ENCODE results near the gene PPM1A. TPM values are rescaled to one million over a fixed set of nuclear protein-coding genes. Genes with fewer than 3 reads are reported as not detected.

PPM1A gene
- total and polyA plus RNA-seq, 7 experiments from 2014 or later, result 15.7 to 71.4 (median 43.0) TPM

GRCh38 chr14:60329274-60329673, 80.3 kb downstream of the PPM1A start:
- H3K36me3 ChIP-seq (ENCODE audit: control insufficient read depth in 2 of 3, insufficient read depth in 3 of 3, low read length in 3 of 3), result no peaks in the 10 kb centered on the region
- intact Hi-C loops (cut with micrococcal nuclease), result no loop called here
- ChIA-PET CTCF (no interaction called here), POLR2A (interaction anchor here (0.6 kb wide), 1 partner anchor 80 kb away, joined by 3 read pairs; the partner anchor contains the start of gene PPM1A)
- H3K36me3 Mint-ChIP-seq, result peaks cover 0 to 2% (median 0%) of the 10 kb centered on the region in 5 donors
- H3K4me1 Mint-ChIP-seq, result peaks cover 12 to 46% (median 29%) of the 10 kb centered on the region in 7 donors
- H3K27ac Mint-ChIP-seq, result no peak overlapping the region
- H3K27me3 ChIP-seq (ENCODE audit: control insufficient read depth in 2 of 2, insufficient read depth in 2 of 2, low read length in 2 of 2), result no peaks in the 10 kb centered on the region
- H3K27ac ChIP-seq (ENCODE audit: low read depth, low read length), result no peak overlapping the region
- DNase-seq, result no peak
- peaks cover 0 to 4% (median 0%) of the 10 kb centered on the region in 11 donors for H3K9me3 Mint-ChIP-seq
- no peak overlapping the region for H3K4me3 ChIP-seq (ENCODE audit: low read length)
- H3K9me3 ChIP-seq (ENCODE audit: control insufficient read depth in 2 of 3, low read length in 3 of 3), result no peaks in the 10 kb centered on the region
- H3K4me3 Mint-ChIP-seq, result peak overlapping the region in 3 of 10 donors; percentile 4 to 53 (median 23)
- H3K27me3 Mint-ChIP-seq, result peaks cover 8 to 43% (median 28%) of the 10 kb centered on the region in 5 donors
- no peak for ATAC-seq
- H3K4me1 ChIP-seq (ENCODE audit: control insufficient read depth in 2 of 2, insufficient read depth in 2 of 2, low read length in 2 of 2), result peaks cover 4 to 13% of the 10 kb centered on the region in 2 donors

- POLR2A ChIA-PET, result interaction anchor here (0.6 to 2.3 kb wide), 5 partner anchors 81 to 351 kb away, joined by 3 to 12 read pairs (median 4); partner anchors contain the start of genes DHRS7 and PPM1A
- H3K27ac ChIP-seq (ENCODE audit: low read depth, low read length), result peak overlapping the region; percentile 55
- H3K27me3 ChIP-seq (ENCODE audit: control insufficient read depth in 2 of 2, insufficient read depth in 2 of 2, low read length in 2 of 2), result no peaks in the 10 kb centered on the region
- H3K36me3 Mint-ChIP-seq, result peaks cover 0 to 2% (median 0%) of the 10 kb centered on the region in 5 donors
- no peaks in the 10 kb centered on the region for H3K9me3 ChIP-seq (ENCODE audit: control insufficient read depth in 2 of 3, low read length in 3 of 3)
- H3K27me3 Mint-ChIP-seq, result peaks cover 15 to 44% (median 38%) of the 10 kb centered on the region in 5 donors
- intact Hi-C loops (cut with micrococcal nuclease), result loop anchor here (1.0 to 10.0 kb wide), 19 partner anchors 65 to 1147 kb away; partner anchors contain the start of genes DAAM1 (in 2 of the 2), JKAMP (in 2 of the 2), L3HYPDH (in 2 of the 2) and PPM1A (in 2 of the 2)
- peaks cover 12 to 46% (median 29%) of the 10 kb centered on the region in 7 donors for H3K4me1 Mint-ChIP-seq
- ATAC-seq, result peak; percentile 79
- H3K27ac Mint-ChIP-seq, result peak overlapping the region; percentile 87 to 98 (median 92)
- peak overlapping the region; percentile 55 for H3K4me3 ChIP-seq (ENCODE audit: low read length)
- no peaks in the 10 kb centered on the region for H3K36me3 ChIP-seq (ENCODE audit: control insufficient read depth in 2 of 3, insufficient read depth in 3 of 3, low read length in 3 of 3)
- CTCF ChIA-PET, result interaction anchor here (0.9 to 2.2 kb wide), 9 partner anchors 18 to 867 kb away, joined by 3 to 11 read pairs (median 5); partner anchors contain the start of genes GPR135 and PPM1A
- peak; percentile 53 to 80 (median 74) for DNase-seq
- H3K9me3 Mint-ChIP-seq, result peaks cover 0 to 4% (median 0%) of the 10 kb centered on the region in 11 donors
- H3K4me1 ChIP-seq (ENCODE audit: control insufficient read depth in 2 of 2, insufficient read depth in 2 of 2, low read length in 2 of 2), result peaks cover 4 to 13% of the 10 kb centered on the region in 2 donors
- peak overlapping the region; percentile 87 to 98 (median 96) for H3K4me3 Mint-ChIP-seq
These were observed 82.4 kb downstream of the PPM1A start for GRCh38 chr14:60331201-60332045.

- ChIA-PET POLR2A (interaction anchor here (0.6 to 2.3 kb wide), 5 partner anchors 81 to 352 kb away, joined by 3 to 12 read pairs (median 4); partner anchors contain the start of genes DHRS7 and PPM1A), CTCF (interaction anchor here (0.9 to 2.2 kb wide), 9 partner anchors 18 to 867 kb away, joined by 3 to 11 read pairs (median 5); partner anchors contain the start of genes GPR135 and PPM1A)
- H3K4me3 Mint-ChIP-seq, result peak overlapping the region; percentile 87 to 98 (median 96)
- peaks cover 4 to 13% of the 10 kb centered on the region in 2 donors for H3K4me1 ChIP-seq (ENCODE audit: control insufficient read depth in 2 of 2, insufficient read depth in 2 of 2, low read length in 2 of 2)
- H3K27ac ChIP-seq (ENCODE audit: low read depth, low read length), result peak overlapping the region; percentile 55
- ATAC-seq (no peak), DNase-seq (no peak)
- H3K4me3 ChIP-seq (ENCODE audit: low read length), result peak overlapping the region; percentile 55
- peaks cover 18 to 45% (median 36%) of the 10 kb centered on the region in 5 donors for H3K27me3 Mint-ChIP-seq
- no peaks in the 10 kb centered on the region for H3K27me3 ChIP-seq (ENCODE audit: control insufficient read depth in 2 of 2, insufficient read depth in 2 of 2, low read length in 2 of 2)
- H3K9me3 Mint-ChIP-seq, result peaks cover 0 to 4% (median 0%) of the 10 kb centered on the region in 11 donors
- H3K27ac Mint-ChIP-seq, result peak overlapping the region in 8 of 9 donors; percentile 87 to 98 (median 92)
- no peaks in the 10 kb centered on the region for H3K9me3 ChIP-seq (ENCODE audit: control insufficient read depth in 2 of 3, low read length in 3 of 3)
- peaks cover 12 to 41% (median 26%) of the 10 kb centered on the region in 7 donors for H3K4me1 Mint-ChIP-seq
- H3K36me3 Mint-ChIP-seq, result peaks cover 0 to 2% (median 0%) of the 10 kb centered on the region in 5 donors
- H3K36me3 ChIP-seq (ENCODE audit: control insufficient read depth in 2 of 3, insufficient read depth in 3 of 3, low read length in 3 of 3), result no peaks in the 10 kb centered on the region
- intact Hi-C loops (cut with micrococcal nuclease), result loop anchor here (2.0 to 10.0 kb wide), 11 partner anchors 150 to 1147 kb away; partner anchors contain the start of genes JKAMP (in 2 of the 2), L3HYPDH (in 2 of the 2), DAAM1 (in 1 of the 2) and MNAT1 (in 1 of the 2)
These were observed 83.0 kb downstream of the PPM1A start for GRCh38 chr14:60332046-60332399.

DNA sequence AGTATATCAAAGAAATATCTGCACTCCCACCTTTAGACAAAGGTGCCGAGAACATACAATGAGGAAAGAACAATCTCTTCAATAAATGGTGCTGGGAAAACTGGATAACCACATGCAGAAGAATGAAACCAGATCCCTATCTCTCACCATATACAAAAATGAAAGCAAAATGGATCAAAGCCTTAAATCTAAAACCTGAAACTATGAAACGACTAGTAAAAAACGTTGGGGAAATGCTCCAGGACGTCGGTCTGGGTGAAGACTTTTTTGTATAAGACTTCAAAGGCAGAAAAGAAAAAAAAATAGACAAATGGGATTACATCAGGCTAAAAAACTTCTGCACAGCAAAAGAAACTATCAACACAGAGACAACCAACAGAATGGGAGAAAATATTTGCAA, 83.8 kb downstream of the PPM1A start:
- intact Hi-C loops (cut with micrococcal nuclease), result loop anchor here (2.0 to 10.0 kb wide), 11 partner anchors 151 to 1148 kb away; partner anchors contain the start of genes JKAMP (in 2 of the 2), L3HYPDH (in 2 of the 2), DAAM1 (in 1 of the 2) and MNAT1 (in 1 of the 2)
- DNase-seq (no peak), ATAC-seq (no peak)
- Histone ChIP-seq H3K27ac (ENCODE audit: low read depth, low read length) (no peak overlapping the region), H3K4me1 (ENCODE audit: control insufficient read depth in 2 of 2, insufficient read depth in 2 of 2, low read length in 2 of 2) (peaks cover 4 to 13% of the 10 kb centered on the region in 2 donors), H3K36me3 (ENCODE audit: control insufficient read depth in 2 of 3, insufficient read depth in 3 of 3, low read length in 3 of 3) (no peaks in the 10 kb centered on the region), H3K27me3 (ENCODE audit: control insufficient read depth in 2 of 2, insufficient read depth in 2 of 2, low read length in 2 of 2) (no peaks in the 10 kb centered on the region), H3K9me3 (ENCODE audit: control insufficient read depth in 2 of 3, low read length in 3 of 3) (no peaks in the 10 kb centered on the region), H3K4me3 (ENCODE audit: low read length) (no peak overlapping the region)
- ChIA-PET CTCF (interaction anchor here (0.7 to 2.2 kb wide), 3 partner anchors 42 to 920 kb away, joined by 3 to 11 read pairs (median 4); partner anchors contain the start of gene PPM1A), POLR2A (no interaction called here)
- peaks cover 0 to 4% (median 0%) of the 10 kb centered on the region in 11 donors for H3K9me3 Mint-ChIP-seq
- H3K27me3 Mint-ChIP-seq, result peaks cover 22 to 47% (median 38%) of the 10 kb centered on the region in 5 donors
- peaks cover 8 to 36% (median 18%) of the 10 kb centered on the region in 7 donors for H3K4me1 Mint-ChIP-seq
- peak overlapping the region in 6 of 10 donors; percentile 2 to 51 (median 35) for H3K4me3 Mint-ChIP-seq
- H3K27ac Mint-ChIP-seq, result peak overlapping the region in 4 of 9 donors; percentile 13 to 51 (median 36)
- peaks cover 0 to 2% (median 0%) of the 10 kb centered on the region in 5 donors for H3K36me3 Mint-ChIP-seq

GRCh38 chr14:60339571-60339970, 90.5 kb downstream of the PPM1A start:
- intact Hi-C loops (cut with micrococcal nuclease), result loop anchor here (10.0 kb wide), 3 partner anchors 295 to 1155 kb away; partner anchors contain the start of genes DAAM1 (in 1 of the 2) and MNAT1 (in 1 of the 2)
- Histone ChIP-seq H3K4me1 (ENCODE audit: control insufficient read depth in 2 of 2, insufficient read depth in 2 of 2, low read length in 2 of 2) (no peaks in the 10 kb centered on the region), H3K27ac (ENCODE audit: low read depth, low read length) (no peak overlapping the region), H3K9me3 (ENCODE audit: control insufficient read depth in 2 of 3, low read length in 3 of 3) (no peaks in the 10 kb centered on the region), H3K4me3 (ENCODE audit: low read length) (no peak overlapping the region), H3K36me3 (ENCODE audit: control insufficient read depth in 2 of 3, insufficient read depth in 3 of 3, low read length in 3 of 3) (no peaks in the 10 kb centered on the region), H3K27me3 (ENCODE audit: control insufficient read depth in 2 of 2, insufficient read depth in 2 of 2, low read length in 2 of 2) (no peaks in the 10 kb centered on the region)
- Mint-ChIP-seq H3K36me3 (peaks cover 0 to 4% (median 0%) of the 10 kb centered on the region in 5 donors), H3K27me3 (peaks cover 17 to 54% (median 37%) of the 10 kb centered on the region in 5 donors), H3K4me1 (peaks cover 0 to 3% (median 0%) of the 10 kb centered on the region in 7 donors), H3K27ac (no peak overlapping the region), H3K4me3 (no peak overlapping the region), H3K9me3 (peaks cover 0 to 6% (median 0%) of the 10 kb centered on the region in 11 donors)
- ChIA-PET CTCF (interaction anchor here (1.4 kb wide), 1 partner anchor 12 kb away, joined by 3 read pairs; no protein-coding TSS in a partner anchor), POLR2A (interaction anchor here (1.3 kb wide), 1 partner anchor 91 kb away, joined by 3 read pairs; no protein-coding TSS in a partner anchor)
- ATAC-seq (no peak), DNase-seq (no peak)

GRCh38 chr14:60343571-60344071, 94.6 kb downstream of the PPM1A start:
- no peak for ATAC-seq
- no peaks in the 10 kb centered on the region for H3K36me3 ChIP-seq (ENCODE audit: control insufficient read depth in 2 of 3, insufficient read depth in 3 of 3, low read length in 3 of 3)
- ChIA-PET CTCF (no interaction called here), POLR2A (no interaction called here)
- Mint-ChIP-seq H3K9me3 (peaks cover 0 to 4% (median 0%) of the 10 kb centered on the region in 11 donors), H3K27ac (no peak overlapping the region), H3K36me3 (peaks cover 0 to 4% (median 0%) of the 10 kb centered on the region in 5 donors), H3K4me3 (no peak overlapping the region), H3K27me3 (peaks cover 0 to 37% (median 8%) of the 10 kb centered on the region in 5 donors), H3K4me1 (peaks cover 0 to 12% (median 5%) of the 10 kb centered on the region in 7 donors)
- no peak overlapping the region for H3K27ac ChIP-seq (ENCODE audit: low read depth, low read length)
- no peaks in the 10 kb centered on the region for H3K4me1 ChIP-seq (ENCODE audit: control insufficient read depth in 2 of 2, insufficient read depth in 2 of 2, low read length in 2 of 2)
- peaks cover 0 to 3% of the 10 kb centered on the region in 2 donors for H3K27me3 ChIP-seq (ENCODE audit: control insufficient read depth in 2 of 2, insufficient read depth in 2 of 2, low read length in 2 of 2)
- intact Hi-C loops (cut with micrococcal nuclease), result no loop called here
- no peak for DNase-seq
- H3K9me3 ChIP-seq (ENCODE audit: control insufficient read depth in 2 of 3, low read length in 3 of 3), result no peaks in the 10 kb centered on the region
- H3K4me3 ChIP-seq (ENCODE audit: low read length), result no peak overlapping the region

All from naive thymus-derived CD4-positive, alpha-beta T cell (primary cell).